HepG2 (cell line): ENCODE data around the gene ZNRF3. TPM values are rescaled to one million over a fixed set of nuclear protein-coding genes. Genes with fewer than 3 reads are reported as not detected.

Experiments used
- ATF3 ChIP-seq: sonication (generic); formaldehyde crosslinking; IDR thresholded peaks from 2 replicates; pipeline ENCODE4 v1.4.0; 2020; ENCODE audit warnings: missing genetic modification reagents
- DMTF1 ChIP-seq: sonication (generic); formaldehyde crosslinking; IDR thresholded peaks from 2 replicates; pipeline ENCODE4 v1.4.0; 2020; ENCODE audit warnings: mild to moderate bottlenecking, missing genetic modification reagents
- DNMT3B ChIP-seq: conservative IDR thresholded peaks from 2 replicates; pipeline ENCODE4 v1.6.1; 2016; ENCODE audit warnings: missing biosample characterization, control low read depth
- FIP1L1 ChIP-seq: fragments of 200-400 bp; formaldehyde crosslinking; IDR thresholded peaks from 2 replicates; pipeline ENCODE4 v1.6.1; 2018; ENCODE audit warnings: low read depth, mild to moderate bottlenecking, low read length, moderate library complexity, borderline replicate concordance; ENCODE audit not compliant: insufficient read depth
- HNRNPUL1 ChIP-seq: fragments of 200-400 bp; formaldehyde crosslinking; IDR thresholded peaks from 2 replicates; pipeline ENCODE4 v1.6.1; 2017; ENCODE audit warnings: low read depth, mild to moderate bottlenecking, low read length, moderate library complexity
- JARID2 ChIP-seq: sonication (generic); formaldehyde crosslinking; IDR thresholded peaks from 2 replicates; pipeline ENCODE4 v1.8.1; 2023; ENCODE audit warnings: missing genetic modification reagents, inconsistent platforms; ENCODE audit not compliant: insufficient replicate concordance
- JUND ChIP-seq: sonication (generic); formaldehyde crosslinking; IDR thresholded peaks from 2 replicates; pipeline ENCODE4 v1.8.0; 2022; ENCODE audit warnings: mild to moderate bottlenecking, missing genetic modification reagents
- KAT2B ChIP-seq: fragments of 150-350 bp; IDR thresholded peaks from 2 replicates; pipeline ENCODE4 v1.6.1; 2014; ENCODE audit warnings: low read depth, low read length, borderline replicate concordance
- LBX2 ChIP-seq: sonication (generic); formaldehyde crosslinking; IDR thresholded peaks from 2 replicates; pipeline ENCODE4 v1.5.0; 2020; ENCODE audit warnings: missing genetic modification reagents, mild to moderate bottlenecking, borderline replicate concordance
- LRRFIP1 ChIP-seq: sonication (generic); formaldehyde crosslinking; conservative IDR thresholded peaks from 2 replicates; pipeline ENCODE4 v1.4.0; 2020; ENCODE audit warnings: missing genetic modification reagents
- MBNL3 ChIP-seq: fragments of 250-450 bp; sonication (Bioruptor Pico); conservative IDR thresholded peaks from 2 replicates; pipeline ENCODE4 v1.8.0; 2022; ENCODE audit warnings: mild to moderate bottlenecking, inconsistent platforms
- PBX3 ChIP-seq: sonication (generic); formaldehyde crosslinking; IDR thresholded peaks from 2 replicates; pipeline ENCODE4 v1.8.1; 2023; ENCODE audit warnings: missing genetic modification reagents, inconsistent platforms, borderline replicate concordance
- RXRA ChIP-seq: sonication (generic); formaldehyde crosslinking; IDR thresholded peaks from 2 replicates; pipeline ENCODE4 v1.5.1; 2020; ENCODE audit warnings: missing genetic modification reagents
- SNAPC2 ChIP-seq: sonication (generic); formaldehyde crosslinking; IDR thresholded peaks from 2 replicates; pipeline ENCODE4 v1.8.1; 2022; ENCODE audit warnings: mild to moderate bottlenecking, missing genetic modification reagents
- ZFYVE20 ChIP-seq: sonication (generic); formaldehyde crosslinking; IDR thresholded peaks from 2 replicates; pipeline ENCODE4 v1.8.0; 2023; ENCODE audit warnings: low read depth, mild to moderate bottlenecking, moderate library complexity, missing genetic modification reagents, borderline replicate concordance
- ZNF414 ChIP-seq: sonication (generic); formaldehyde crosslinking; IDR thresholded peaks from 2 replicates; pipeline ENCODE4 v1.5.0; 2020; ENCODE audit warnings: missing genetic modification reagents
- ZNF441 ChIP-seq: sonication (generic); formaldehyde crosslinking; IDR thresholded peaks from 2 replicates; pipeline ENCODE4 v1.7.0; 2021; ENCODE audit warnings: missing genetic modification reagents, borderline replicate concordance
- ZNF556 ChIP-seq: sonication (generic); formaldehyde crosslinking; IDR thresholded peaks from 2 replicates; pipeline ENCODE4 v1.4.0; 2020; ENCODE audit warnings: mild to moderate bottlenecking, missing genetic modification reagents, borderline replicate concordance
- ZNF670 ChIP-seq: sonication (generic); formaldehyde crosslinking; IDR thresholded peaks from 2 replicates; pipeline ENCODE4 v1.8.0; 2022; ENCODE audit warnings: mild to moderate bottlenecking, missing genetic modification reagents, borderline replicate concordance
- ZNF747 ChIP-seq: sonication (generic); formaldehyde crosslinking; IDR thresholded peaks from 2 replicates; pipeline ENCODE4 v1.8.1; 2023; ENCODE audit warnings: missing genetic modification reagents, mild to moderate bottlenecking, borderline replicate concordance
- polyA plus RNA-seq, 8 experiments: library from polyadenylated mRNA; depleted of rRNA in 3 of 8; stranded (reverse) in 7 of 8; unstranded in 1 of 8; fragments of >200 nt; fragmentation: Illumina TruSeq in 4 of 8; extraction: Trizol in 4 of 8; gene quantifications; 2 replicates each; pipeline versions ENCODE4 v1.2.1 to v1.2.3, GENCODE V29; 2011 to 2016; ENCODE audit warnings: low read depth in 4 of 8, missing spikeins in 1 of 8, mixed read lengths in 1 of 8; ENCODE audit not compliant: insufficient read depth in 1 of 8
- total RNA-seq, 5 experiments: library from RNA; depleted of rRNA; stranded (reverse); fragments of >200 nt; fragmentation: Illumina TruSeq; extraction: Trizol; gene quantifications; 2 replicates each; pipeline ENCODE4 v1.2.3, GENCODE V29; 2016; ENCODE audit warnings: low read depth in 1 of 5

Gene ZNRF3
- total and polyA plus RNA-seq, 2 of the 13 experiments (the other 11 are each of a cell fraction or from before 2014, with no cell fraction given) = 20.3 to 36.7 TPM

GRCh38 chr22:28920757-28921584 is 37.6 kb downstream of the ZNRF3 start (continued):
- TF ChIP-seq DMTF1 (CRISPR knock-in tag) (no peak), JUND (0 out of 2 replicates have a peak, but pooled peaks have one; percentile 36), ATF3 (CRISPR knock-in tag) (no peak; the same call in 1 of the 2 replicates), ZNF441 (CRISPR knock-in tag) (no peak), PBX3 (no peak), JARID2 (CRISPR knock-in tag) (no peak), DNMT3B (0 out of 2 replicates have a peak, but pooled peaks have one; percentile 22), LRRFIP1 (CRISPR knock-in tag) (no peak), KAT2B (no peak), LBX2 (CRISPR knock-in tag) (no peak), FIP1L1 (no peak), ZNF670 (CRISPR knock-in tag) (no peak), HNRNPUL1 (no peak), SNAPC2 (CRISPR knock-in tag) (peak; percentile 82), ZNF556 (CRISPR knock-in tag) (no peak), ZNF747 (CRISPR knock-in tag) (0 out of 2 replicates have a peak, but pooled peaks have one; percentile 17), MBNL3 (CRISPR knock-in tag) (no peak), RXRA (peak; percentile 55; the same call in 1 of the 2 replicates), ZFYVE20 (CRISPR knock-in tag) (no peak), ZNF414 (CRISPR knock-in tag) (no peak)
